ENCODE data around the gene NCR1.
A peak's percentile ranks its signal among the peaks of the same experiment; 100 is the strongest.
"Not testable (repeated sequence)": the region's sequence is repeated elsewhere in the genome, so short reads cannot be mapped to it uniquely, and the experiment has no call there.

Gene NCR1

DNA sequence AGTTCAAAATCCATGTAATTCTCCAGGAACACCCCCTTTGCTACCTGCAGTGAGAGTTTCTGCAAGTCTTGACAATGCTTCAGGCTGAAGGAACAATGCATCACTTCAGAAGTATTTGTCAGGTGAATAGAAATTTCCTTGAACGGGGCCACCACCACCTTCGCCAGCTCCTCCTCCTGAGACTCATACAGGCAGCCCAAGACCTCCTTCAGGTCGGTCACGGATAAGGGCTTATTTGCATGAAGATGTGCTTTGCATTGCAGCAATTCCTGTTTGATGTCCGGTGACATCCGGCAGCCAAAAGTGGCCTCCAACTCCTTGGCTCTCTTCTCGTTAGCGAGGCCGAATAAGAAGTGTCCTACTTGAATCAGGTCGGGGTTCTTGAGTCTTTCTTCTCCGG, 33.0 kb downstream of the NCR1 start:
- TF ChIP-seq, protein P1, sequence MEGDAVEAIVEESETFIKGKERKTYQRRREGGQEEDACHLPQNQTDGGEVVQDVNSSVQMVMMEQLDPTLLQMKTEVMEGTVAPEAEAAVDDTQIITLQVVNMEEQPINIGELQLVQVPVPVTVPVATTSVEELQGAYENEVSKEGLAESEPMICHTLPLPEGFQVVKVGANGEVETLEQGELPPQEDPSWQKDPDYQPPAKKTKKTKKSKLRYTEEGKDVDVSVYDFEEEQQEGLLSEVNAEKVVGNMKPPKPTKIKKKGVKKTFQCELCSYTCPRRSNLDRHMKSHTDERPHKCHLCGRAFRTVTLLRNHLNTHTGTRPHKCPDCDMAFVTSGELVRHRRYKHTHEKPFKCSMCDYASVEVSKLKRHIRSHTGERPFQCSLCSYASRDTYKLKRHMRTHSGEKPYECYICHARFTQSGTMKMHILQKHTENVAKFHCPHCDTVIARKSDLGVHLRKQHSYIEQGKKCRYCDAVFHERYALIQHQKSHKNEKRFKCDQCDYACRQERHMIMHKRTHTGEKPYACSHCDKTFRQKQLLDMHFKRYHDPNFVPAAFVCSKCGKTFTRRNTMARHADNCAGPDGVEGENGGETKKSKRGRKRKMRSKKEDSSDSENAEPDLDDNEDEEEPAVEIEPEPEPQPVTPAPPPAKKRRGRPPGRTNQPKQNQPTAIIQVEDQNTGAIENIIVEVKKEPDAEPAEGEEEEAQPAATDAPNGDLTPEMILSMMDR (conservative IDR thresholded peaks at IDR 0.05; ENCODE audit: control insufficient read depth, insufficient read depth, low read depth, low read length): no peak
- DNase-seq (ENCODE audit: low read depth): no peak
- no peak overlapping the region for H3K4me3 ChIP-seq (ENCODE audit: control insufficient read depth, low read depth, low read length)

DNA sequence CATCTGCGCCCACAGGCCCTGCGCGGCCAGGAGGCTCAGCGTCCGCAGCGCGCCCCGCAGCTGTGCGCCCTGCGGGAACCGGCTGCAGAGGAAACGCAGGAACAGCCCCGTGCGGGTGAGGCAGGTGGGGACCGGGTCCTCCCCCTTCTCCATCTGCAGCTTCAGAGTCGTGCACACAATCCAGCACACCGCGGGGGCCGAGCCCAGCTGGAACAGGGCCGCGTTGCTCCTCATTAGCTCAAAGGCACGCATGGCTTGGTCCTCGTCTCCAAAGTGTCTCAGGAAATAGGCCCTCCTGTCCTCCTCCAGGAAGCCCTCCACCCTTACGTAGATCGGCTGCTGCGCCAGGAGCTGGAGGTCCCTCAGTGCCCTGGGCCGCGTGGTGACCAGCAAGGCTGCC, 33.6 kb downstream of the NCR1 start:
- DNase-seq (ENCODE audit: low read depth); H3K4me3 ChIP-seq (ENCODE audit: control insufficient read depth, low read depth, low read length): not testable (repeated sequence)

DNA sequence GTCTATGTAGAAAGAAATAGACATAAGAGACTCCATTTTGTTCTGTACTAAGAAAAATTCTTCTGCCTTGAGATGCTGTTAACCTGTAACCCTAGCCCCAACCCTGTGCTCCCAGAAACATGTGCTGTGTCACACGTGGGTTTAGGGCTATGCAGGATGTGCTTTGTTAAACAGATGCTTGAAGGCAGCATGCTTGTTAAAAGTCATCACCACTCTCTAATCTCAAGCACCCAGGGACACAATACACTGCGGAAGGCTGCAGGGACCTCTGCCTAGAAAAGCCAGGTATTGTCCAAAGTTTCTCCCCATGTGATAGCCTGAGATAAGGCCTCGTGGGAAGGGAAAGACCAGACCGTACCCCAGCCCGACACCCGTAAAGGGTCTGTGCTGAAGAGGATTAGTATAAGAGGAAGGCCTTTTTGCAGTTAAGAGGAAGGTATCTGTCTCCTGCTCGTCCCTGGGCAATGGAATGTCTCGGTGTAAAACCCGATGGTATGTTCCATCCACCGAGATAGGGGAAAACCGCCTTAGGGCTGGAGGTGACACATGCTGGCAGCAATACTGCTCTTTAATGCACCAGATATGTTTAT, 37.9 kb downstream of the NCR1 start:
- DNase-seq (ENCODE audit: low read depth): not testable (repeated sequence)

DNA sequence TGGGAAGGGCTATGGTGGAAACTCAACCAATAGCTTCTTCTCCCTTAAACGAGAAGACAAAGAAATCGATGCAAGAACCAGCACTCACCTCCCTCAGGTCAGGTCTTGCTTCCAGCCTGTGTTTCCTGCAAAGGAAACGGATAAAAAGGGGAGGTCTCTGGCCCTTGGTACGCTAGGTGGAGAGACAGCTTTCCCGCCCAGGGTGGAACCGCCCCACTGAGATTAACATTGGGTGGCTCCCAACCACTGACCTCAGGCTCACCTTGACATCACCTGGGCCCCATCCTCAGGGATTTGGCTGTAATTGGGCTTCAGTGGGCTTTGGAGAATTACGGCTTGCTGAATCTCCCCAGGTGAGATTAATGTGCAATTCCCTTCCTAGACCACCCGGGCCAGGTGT, 41.4 kb downstream of the NCR1 start, which contains the start of gene NLRP7:
NLRP7 (minus strand) TSS at position 150 of the 400 bp plus-strand sequence.
- no peak for DNase-seq (ENCODE audit: low read depth)
- TF ChIP-seq, protein P1 (conservative IDR thresholded peaks at IDR 0.05; ENCODE audit: control insufficient read depth, insufficient read depth, low read depth, low read length): no peak
- H3K4me3 ChIP-seq (ENCODE audit: control insufficient read depth, low read depth, low read length): no peak within 1 kb of the TSS

More for the DNA sequence above, 37.9 kb downstream of the NCR1 start:
- not testable (repeated sequence) for H3K4me3 ChIP-seq (ENCODE audit: control insufficient read depth, low read depth, low read length)

GRCh38 chr19:54949412-54949811, 43.5 kb downstream of the NCR1 start:
- H3K4me3 ChIP-seq (ENCODE audit: control insufficient read depth, low read depth, low read length): no peak overlapping the region
- TF ChIP-seq, protein P1 (conservative IDR thresholded peaks at IDR 0.05; ENCODE audit: control insufficient read depth, insufficient read depth, low read depth, low read length): no peak
- DNase-seq (ENCODE audit: low read depth): no peak

DNA sequence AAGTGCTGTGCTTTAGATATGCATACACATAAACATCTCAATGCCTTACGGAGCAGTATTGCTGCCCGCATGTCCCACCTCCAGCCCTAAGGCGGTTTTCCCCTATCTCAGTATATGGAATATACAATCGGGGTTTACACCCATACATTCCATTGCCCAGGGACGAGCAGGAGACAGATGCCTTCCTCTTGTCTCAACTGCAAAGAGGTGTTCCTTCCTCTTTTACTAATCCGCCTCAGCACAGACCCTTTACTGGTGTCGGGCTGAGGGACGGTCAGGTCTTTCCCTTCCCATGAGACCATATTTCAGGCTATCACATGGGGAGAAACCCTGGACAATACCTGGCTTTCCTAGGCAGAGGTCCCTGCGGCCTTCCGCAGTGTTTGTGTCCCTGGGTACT, 44.6 kb downstream of the NCR1 start:
- not testable (repeated sequence) for DNase-seq (ENCODE audit: low read depth); H3K4me3 ChIP-seq (ENCODE audit: control insufficient read depth, low read depth, low read length)

DNA sequence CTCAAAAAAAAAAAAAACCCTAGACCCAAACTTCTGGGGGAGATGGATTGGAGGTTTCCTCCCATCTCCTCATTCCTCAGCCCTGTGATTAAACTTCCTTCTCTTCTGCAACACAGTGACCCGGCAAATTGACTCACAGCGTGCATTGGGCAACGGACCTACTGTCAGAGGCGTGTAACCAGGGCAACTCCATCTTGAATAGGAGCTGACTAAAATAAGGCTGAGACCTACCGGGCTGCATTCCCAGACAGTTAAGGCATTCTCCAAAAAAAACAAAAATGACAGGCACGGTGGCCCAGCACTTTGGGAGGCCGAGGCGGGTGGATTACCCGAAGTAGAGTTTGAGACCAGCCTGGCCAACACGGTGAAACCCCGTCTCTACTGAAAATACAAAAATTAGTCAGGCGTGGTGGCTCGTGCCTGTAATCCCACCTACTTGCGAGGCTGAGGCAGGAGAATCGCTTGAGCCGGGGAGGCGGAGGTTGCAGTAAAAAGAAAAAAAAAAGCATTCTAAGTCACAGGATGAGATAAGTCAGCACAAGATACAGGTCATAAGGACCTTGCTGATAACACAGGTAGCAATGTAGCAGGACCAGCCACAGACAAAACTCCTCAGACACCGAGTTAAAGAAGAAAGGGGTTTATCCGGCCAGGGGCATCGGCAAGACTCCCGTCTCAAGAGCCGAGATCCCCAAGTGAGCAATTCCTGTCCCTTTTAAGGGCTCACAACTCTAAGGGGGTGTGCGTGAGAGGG, 46.8 kb downstream of the NCR1 start:
- H3K4me3 ChIP-seq (ENCODE audit: control insufficient read depth, low read depth, low read length): no peak overlapping the region
- TF ChIP-seq, protein P1 (conservative IDR thresholded peaks at IDR 0.05; ENCODE audit: control insufficient read depth, insufficient read depth, low read depth, low read length): no peak
- DNase-seq (ENCODE audit: low read depth): peak; percentile 44

DNA sequence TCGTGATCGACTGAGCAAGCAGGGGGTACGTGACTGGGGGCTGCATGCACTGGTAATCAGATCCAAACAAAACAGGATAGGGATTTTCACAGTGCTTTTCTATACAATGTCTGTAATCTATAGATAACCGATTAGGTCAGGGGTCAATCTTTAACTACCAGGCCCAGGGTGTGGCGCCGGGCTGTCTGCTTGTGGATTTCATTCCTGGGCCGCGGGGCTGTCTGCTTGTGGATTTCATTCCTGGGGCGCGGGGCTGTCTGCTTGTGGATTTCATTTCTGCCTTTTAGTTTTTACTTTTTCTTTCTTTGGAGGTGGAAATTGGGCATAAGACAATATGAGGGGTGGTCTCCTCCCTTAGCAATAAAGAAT, 47.4 kb downstream of the NCR1 start:
- H3K4me3 ChIP-seq (ENCODE audit: control insufficient read depth, low read depth, low read length); DNase-seq (ENCODE audit: low read depth): not testable (repeated sequence)

DNA sequence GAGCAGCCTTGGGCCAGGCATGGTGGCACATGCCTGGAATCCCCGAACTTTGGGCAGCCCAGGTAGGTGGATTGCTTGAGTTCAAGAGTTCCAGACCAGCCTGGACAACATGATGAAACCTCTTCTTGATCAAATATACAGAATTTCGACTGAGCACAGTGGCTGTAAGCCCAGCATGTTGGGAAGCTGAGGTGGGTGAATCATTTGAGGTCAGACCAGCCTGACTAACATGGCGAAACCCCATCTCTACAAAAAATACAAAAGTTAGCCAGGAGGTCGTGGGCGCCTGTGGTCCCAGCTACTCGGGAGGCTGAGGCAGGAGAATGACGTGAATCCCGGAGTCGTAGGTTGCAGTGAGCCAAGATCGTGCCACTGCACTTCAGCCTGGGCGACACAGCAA, 49.4 kb downstream of the NCR1 start:
- no peak overlapping the region for H3K4me3 ChIP-seq (ENCODE audit: control insufficient read depth, low read depth, low read length)
- peak; percentile 1 for DNase-seq (ENCODE audit: low read depth)
- TF ChIP-seq, protein P1 (conservative IDR thresholded peaks at IDR 0.05; ENCODE audit: control insufficient read depth, insufficient read depth, low read depth, low read length): no peak
